GM12878 (cell line): Measurements from ENCODE around the gene RUBCNL. TPM values are rescaled to one million over a fixed set of nuclear protein-coding genes. Genes with fewer than 3 reads are reported as not detected.

Experiments used
- ATAC-seq: fragments of 200-7000 bp; cut with Tn5 transposase; 3 replicates; pipeline ENCODE4 v1.9.1; 2020; ENCODE audit warnings: mild to moderate bottlenecking, moderate library complexity
- BruUV-seq: library from RNA; stranded (reverse); fragments of 400-500 nt; replicated peaks from 2 replicates; lab custom pipeline; 2021; lab: Mats Ljungman, UMichigan
- CTCF ChIA-PET: fragments of 300-600 bp; sonication (Branson Sonifier 250); formaldehyde crosslinking; extraction: SDS; loops from one replicate; lab custom pipeline; 2021; ENCODE audit warnings: inconsistent platforms; lab: Yijun Ruan, JAX
- POLR2A ChIA-PET: fragments of 350-600 bp; formaldehyde crosslinking; extraction: SDS; loops from one replicate; lab custom pipeline; 2021; ENCODE audit warnings: inconsistent platforms; lab: Charles Lee
- RAD21 ChIA-PET: fragments of 300-600 bp; sonication (Branson Sonifier 250); formaldehyde crosslinking; loops from one replicate; lab custom pipeline; 2023; ENCODE audit warnings: antibody characterized with exemption; ENCODE audit not compliant: unreplicated experiment; lab: Charles Lee
- SMC1A ChIA-PET: fragments of 300-600 bp; sonication (Branson Sonifier 250); formaldehyde crosslinking; loops from one replicate; lab custom pipeline; 2023; ENCODE audit not compliant: unreplicated experiment, uncharacterized antibody; lab: Charles Lee
- DNase-seq: peaks from one replicate; pipeline ENCODE4 v3.0.0-alpha.2; 2011; ENCODE audit warnings: low read depth, low spot score
- FAIRE-seq: peaks from 3 replicates; lab custom pipeline; 2011; peaks lifted over from hg19 to GRCh38; lab: Jason Lieb, UNC
- H2AFZ ChIP-seq: 2 replicates; pipeline ENCODE4 v1.6.0; 2011; ENCODE audit warnings: low read depth, low read length, control low read depth; ENCODE audit not compliant: control insufficient read depth
- H3K27ac ChIP-seq: 2 replicates; pipeline ENCODE4 v1.5.1; 2011; ENCODE audit warnings: control low read depth; ENCODE audit not compliant: control insufficient read depth, insufficient read depth
- H3K27me3 ChIP-seq, 2 experiments: replicated peaks in 1 of 2; 2 replicates each; pipeline versions ENCODE4 v1.6.0 to v1.6.1; 2011; ENCODE audit warnings: low read length in 1 of 2; ENCODE audit not compliant: control insufficient read depth in 2 of 2, insufficient read depth in 2 of 2
- H3K36me3 ChIP-seq, 2 experiments: 2 replicates each; pipeline ENCODE4 v1.5.1; 2011; ENCODE audit warnings: low read length in 1 of 2; ENCODE audit not compliant: control insufficient read depth in 2 of 2, insufficient read depth in 2 of 2
- H3K4me1 ChIP-seq: 2 replicates; pipeline ENCODE4 v1.6.1; 2011; ENCODE audit warnings: mild to moderate bottlenecking, low read length, moderate library complexity, mixed read lengths; ENCODE audit not compliant: control insufficient read depth, insufficient read depth
- H3K4me2 ChIP-seq: 2 replicates; pipeline ENCODE4 v1.6.0; 2011; ENCODE audit warnings: control low read depth; ENCODE audit not compliant: control insufficient read depth, insufficient read depth
- H3K4me3 ChIP-seq: fragments of 200-600 bp; sonication (generic); 2 replicates; pipeline ENCODE4 v1.5.1; 2016
- H3K79me2 ChIP-seq: 2 replicates; pipeline ENCODE4 v1.6.0; 2011; ENCODE audit warnings: low read length; ENCODE audit not compliant: control insufficient read depth, insufficient read depth
- H3K9ac ChIP-seq: 2 replicates; pipeline ENCODE4 v1.8.0; 2011; ENCODE audit warnings: low read length, control low read depth, mixed read lengths; ENCODE audit not compliant: control insufficient read depth, insufficient read depth
- H3K9me3 ChIP-seq: replicated peaks from 3 replicates; pipeline ENCODE4 v1.5.1; 2011; ENCODE audit warnings: mild to moderate bottlenecking, low read length; ENCODE audit not compliant: control insufficient read depth, insufficient read depth
- H4K20me1 ChIP-seq: 2 replicates; pipeline ENCODE4 v1.6.0; 2011; ENCODE audit not compliant: control insufficient read depth, insufficient read depth
- MYB ChIP-seq: fragments of 150-350 bp; IDR thresholded peaks from 2 replicates; pipeline ENCODE4 v1.6.1; 2014; ENCODE audit warnings: mild to moderate bottlenecking, low read depth, low read length, borderline replicate concordance
- NFXL1 ChIP-seq: fragments of 450-650 bp; IDR thresholded peaks from 2 replicates; pipeline ENCODE4 v1.6.1; 2017; ENCODE audit warnings: antibody characterized with exemption, mild to moderate bottlenecking, borderline replicate concordance
- POU2F2 ChIP-seq: IDR thresholded peaks from 3 replicates; pipeline ENCODE4 v1.6.1; 2011; ENCODE audit warnings: low read depth, mild to moderate bottlenecking, low read length, borderline replicate concordance
- RELA ChIP-seq: fragments of 450-650 bp; IDR thresholded peaks from 2 replicates; pipeline ENCODE4 v1.8.0; 2014; ENCODE audit warnings: borderline replicate concordance; ENCODE audit not compliant: partially characterized antibody
- WGBS: methylation state at CpG from one replicate; pipeline ENCODE4 v1.1.6; 2016; ENCODE audit warnings: low lambda C conversion rate; ENCODE audit not compliant: insufficient replicate concordance, insufficient coverage; ENCODE audit errors: missing lambda C conversion rate; 5-methylcytosine and 5-hydroxymethylcytosine counted together
- in situ Hi-C: fragments of 300-500 bp; cut with MboI; formaldehyde crosslinking; loops from 9 replicates; pipeline ENCODE4 v1.14.3; 2018; ENCODE audit warnings: mixed read lengths
- intact Hi-C: fragments of 100-400 bp; cut with micrococcal nuclease; formaldehyde crosslinking; loops from one replicate; pipeline ENCODE4 v1.14.2; 2022; ENCODE audit not compliant: unreplicated experiment
- polyA plus RNA-seq, 11 experiments: library from polyadenylated mRNA; depleted of rRNA in 4 of 11; unstranded in 6 of 11; stranded (reverse) in 5 of 11; fragments of >200 nt; fragmentation: Nextera tagmentation in 4 of 11; fragmentation: Illumina TruSeq in 1 of 11; extraction: Ambion mirVana in 4 of 11; extraction: Trizol in 1 of 11; gene quantifications; 1 replicate in 1 of 11; 2 replicates in 10 of 11; pipeline versions ENCODE4 v1.2.1 to v1.2.3, GENCODE V29; 2011 to 2016; ENCODE audit warnings: inconsistent platforms in 2 of 11, missing spikeins in 2 of 11, low read depth in 1 of 11
- total RNA-seq, 4 experiments: library from RNA; depleted of rRNA in 3 of 4; stranded (reverse); fragments of >200 nt in 3 of 4; fragmentation: Illumina TruSeq in 1 of 4; extraction: Trizol in 1 of 4; gene quantifications; 2 replicates each; pipeline versions ENCODE4 v1.2.1 to v1.2.3, GENCODE V29; 2013 to 2021
- TF ChIP-seq, protein P1 (sequence below): fragments of 450-650 bp; IDR thresholded peaks from 2 replicates; pipeline ENCODE4 v1.6.1; 2017; ENCODE audit warnings: antibody characterized with exemption, mild to moderate bottlenecking, moderate library complexity

The RUBCNL gene
- total and polyA plus RNA-seq, 10 of the 15 experiments (the other 5 are each of a cell fraction or from before 2014, with no cell fraction given) = 0.71 to 51.9 (median 38.2) TPM

DNA sequence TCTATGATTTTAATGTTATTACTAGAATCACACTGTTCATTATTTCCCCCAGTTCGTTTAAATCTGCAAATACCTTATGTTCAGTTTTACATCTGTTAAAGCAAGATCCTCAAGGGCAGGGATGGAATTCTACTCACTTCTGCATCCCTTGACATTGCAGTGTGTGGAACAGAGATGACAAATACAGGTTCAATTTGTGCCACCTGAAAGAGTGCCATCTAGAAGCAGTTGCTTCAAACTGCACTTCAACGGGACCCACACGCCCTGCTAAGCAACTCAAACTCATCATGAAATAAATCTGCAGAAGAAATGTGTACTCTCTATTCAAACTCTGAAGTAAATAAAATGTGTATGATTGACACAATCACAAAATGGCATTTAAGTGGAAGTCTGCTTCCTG lies 44.5 kb downstream of the RUBCNL start:
- intact Hi-C loops = no loop called here
- H3K36me3 ChIP-seq = peaks cover 0 to 18% of the 10 kb centered on the region in 2 experiments; a peak in 2 of 4 replicates

More for the DNA sequence above, 44.5 kb downstream of the RUBCNL start:
- ChIA-PET POLR2A (no interaction called here), RAD21 (no interaction called here), CTCF (no interaction called here), SMC1A (no interaction called here)
- no peaks in the 10 kb centered on the region for H4K20me1 ChIP-seq
- no TSS peak for BruUV-seq
- H3K9ac ChIP-seq = no peak overlapping the region
- ATAC-seq (no peak), FAIRE-seq (no peak), DNase-seq (no peak)
- in situ Hi-C loops = no loop called here
- no peak overlapping the region for H3K27ac ChIP-seq
- H3K4me1 ChIP-seq = peaks cover 36% of the 10 kb centered on the region
- no peaks in the 10 kb centered on the region for H3K9me3 ChIP-seq
- WGBS = 39% methylated on average over 3 of the region's 3 CpGs
- no peaks in the 10 kb centered on the region for H3K79me2 ChIP-seq
- TF ChIP-seq MYB = no peak
- TF ChIP-seq NFXL1 = no peak
- TF ChIP-seq RELA = no peak
- TF ChIP-seq POU2F2 = no peak
- TF ChIP-seq, protein P1, sequence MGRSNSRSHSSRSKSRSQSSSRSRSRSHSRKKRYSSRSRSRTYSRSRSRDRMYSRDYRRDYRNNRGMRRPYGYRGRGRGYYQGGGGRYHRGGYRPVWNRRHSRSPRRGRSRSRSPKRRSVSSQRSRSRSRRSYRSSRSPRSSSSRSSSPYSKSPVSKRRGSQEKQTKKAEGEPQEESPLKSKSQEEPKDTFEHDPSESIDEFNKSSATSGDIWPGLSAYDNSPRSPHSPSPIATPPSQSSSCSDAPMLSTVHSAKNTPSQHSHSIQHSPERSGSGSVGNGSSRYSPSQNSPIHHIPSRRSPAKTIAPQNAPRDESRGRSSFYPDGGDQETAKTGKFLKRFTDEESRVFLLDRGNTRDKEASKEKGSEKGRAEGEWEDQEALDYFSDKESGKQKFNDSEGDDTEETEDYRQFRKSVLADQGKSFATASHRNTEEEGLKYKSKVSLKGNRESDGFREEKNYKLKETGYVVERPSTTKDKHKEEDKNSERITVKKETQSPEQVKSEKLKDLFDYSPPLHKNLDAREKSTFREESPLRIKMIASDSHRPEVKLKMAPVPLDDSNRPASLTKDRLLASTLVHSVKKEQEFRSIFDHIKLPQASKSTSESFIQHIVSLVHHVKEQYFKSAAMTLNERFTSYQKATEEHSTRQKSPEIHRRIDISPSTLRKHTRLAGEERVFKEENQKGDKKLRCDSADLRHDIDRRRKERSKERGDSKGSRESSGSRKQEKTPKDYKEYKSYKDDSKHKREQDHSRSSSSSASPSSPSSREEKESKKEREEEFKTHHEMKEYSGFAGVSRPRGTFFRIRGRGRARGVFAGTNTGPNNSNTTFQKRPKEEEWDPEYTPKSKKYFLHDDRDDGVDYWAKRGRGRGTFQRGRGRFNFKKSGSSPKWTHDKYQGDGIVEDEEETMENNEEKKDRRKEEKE = no peak
- no peak overlapping the region for H2AFZ ChIP-seq
- H3K4me3 ChIP-seq = no peak overlapping the region
- H3K4me2 ChIP-seq = no peak overlapping the region
- H3K27me3 ChIP-seq = no peaks in the 10 kb centered on the region
